Measurements from ENCODE around the gene RPS15A. TPM values are rescaled to one million over a fixed set of nuclear protein-coding genes. Genes with fewer than 3 reads are reported as not detected.

RPS15A gene
- total RNA-seq, 4 donors from 2014 or later: 2,145 to 6,532 (median 4,433) TPM

GRCh38 chr16:18832613-18833012, 42.5 kb upstream of the RPS15A start:
- TF ChIP-seq POLR2A (IDR thresholded peaks at IDR 0.05): no peak
- TF ChIP-seq CTCF (IDR thresholded peaks at IDR 0.05): no peak
- Histone ChIP-seq H3K27ac (no peak overlapping the region), H3K9me3 (no peaks in the 10 kb centered on the region), H3K36me3 (no peaks in the 10 kb centered on the region), H3K27me3 (no peaks in the 10 kb centered on the region), H3K4me3 (no peak overlapping the region), H3K4me1 (no peaks in the 10 kb centered on the region)
- intact Hi-C loops (cut with DNase I; ENCODE audit: low total_unique reads): no loop called here
- no peak for DNase-seq

- Histone ChIP-seq H3K9me3 (no peaks in the 10 kb centered on the region), H3K27me3 (no peaks in the 10 kb centered on the region), H3K27ac (no peak overlapping the region), H3K36me3 (no peaks in the 10 kb centered on the region), H3K4me3 (no peak overlapping the region), H3K4me1 (no peaks in the 10 kb centered on the region)
- TF ChIP-seq CTCF (IDR thresholded peaks at IDR 0.05): no peak
- TF ChIP-seq POLR2A (IDR thresholded peaks at IDR 0.05): no peak
- no peak for DNase-seq
- intact Hi-C loops (cut with DNase I; ENCODE audit: low total_unique reads): no loop called here
These were observed 41.9 kb upstream of the RPS15A start for GRCh38 chr16:18832006-18832405.

- TF ChIP-seq CTCF (IDR thresholded peaks at IDR 0.05) (no peak), POLR2A (IDR thresholded peaks at IDR 0.05) (no peak)
- DNase-seq: no peak
- H3K9me3 ChIP-seq: no peaks in the 10 kb centered on the region
- H3K27ac ChIP-seq: no peak overlapping the region
- no peaks in the 10 kb centered on the region for H3K36me3 ChIP-seq
- intact Hi-C loops (cut with DNase I; ENCODE audit: low total_unique reads): no loop called here
- no peaks in the 10 kb centered on the region for H3K4me1 ChIP-seq
- H3K4me3 ChIP-seq: no peak overlapping the region
- H3K27me3 ChIP-seq: no peaks in the 10 kb centered on the region
These were observed 39.1 kb upstream of the RPS15A start for GRCh38 chr16:18829251-18829650.

GRCh38 chr16:18827890-18828289, 37.8 kb upstream of the RPS15A start:
- no peaks in the 10 kb centered on the region for H3K27me3 ChIP-seq
- no peak overlapping the region for H3K27ac ChIP-seq
- DNase-seq: no peak
- no peak overlapping the region for H3K4me3 ChIP-seq
- intact Hi-C loops (cut with DNase I; ENCODE audit: low total_unique reads): no loop called here
- TF ChIP-seq POLR2A (IDR thresholded peaks at IDR 0.05) (no peak), CTCF (IDR thresholded peaks at IDR 0.05) (no peak)
- no peaks in the 10 kb centered on the region for H3K9me3 ChIP-seq
- H3K4me1 ChIP-seq: no peaks in the 10 kb centered on the region
- no peaks in the 10 kb centered on the region for H3K36me3 ChIP-seq

GRCh38 chr16:18816286-18816685, 26.2 kb upstream of the RPS15A start:
- Histone ChIP-seq H3K27ac (no peak overlapping the region), H3K36me3 (peaks cover 0 to under 1% of the 10 kb centered on the region in 2 donors), H3K4me3 (no peak overlapping the region), H3K27me3 (no peaks in the 10 kb centered on the region), H3K9me3 (no peaks in the 10 kb centered on the region), H3K4me1 (no peaks in the 10 kb centered on the region)
- no peak for DNase-seq
- intact Hi-C loops (cut with DNase I; ENCODE audit: low total_unique reads): no loop called here
- TF ChIP-seq POLR2A (IDR thresholded peaks at IDR 0.05): no peak
- no peak for TF ChIP-seq CTCF (IDR thresholded peaks at IDR 0.05)
